ENCODE data around the gene PROM1.

Gene PROM1

DNA sequence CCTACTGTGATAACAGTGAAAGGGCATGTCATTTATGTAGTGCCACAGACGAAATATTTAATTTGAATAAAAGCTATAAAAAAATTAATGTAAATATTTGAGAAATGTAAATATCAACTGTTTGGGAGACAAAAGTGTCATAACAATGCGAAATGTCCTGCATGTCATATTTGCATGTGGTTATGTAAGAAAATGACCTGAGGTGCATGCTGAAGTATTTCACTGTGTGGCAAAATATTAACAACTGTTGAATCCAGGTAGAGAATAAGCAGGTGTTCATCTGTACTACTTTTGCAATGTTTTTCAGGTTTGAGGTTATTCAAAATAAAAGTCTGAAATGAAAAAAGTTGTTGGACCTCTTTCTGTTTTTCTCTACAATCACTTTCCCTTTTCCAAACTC, 30.9 kb downstream of the PROM1 start:
- no peak for DNase-seq (ENCODE audit: low read depth)
- TF ChIP-seq, protein P1, sequence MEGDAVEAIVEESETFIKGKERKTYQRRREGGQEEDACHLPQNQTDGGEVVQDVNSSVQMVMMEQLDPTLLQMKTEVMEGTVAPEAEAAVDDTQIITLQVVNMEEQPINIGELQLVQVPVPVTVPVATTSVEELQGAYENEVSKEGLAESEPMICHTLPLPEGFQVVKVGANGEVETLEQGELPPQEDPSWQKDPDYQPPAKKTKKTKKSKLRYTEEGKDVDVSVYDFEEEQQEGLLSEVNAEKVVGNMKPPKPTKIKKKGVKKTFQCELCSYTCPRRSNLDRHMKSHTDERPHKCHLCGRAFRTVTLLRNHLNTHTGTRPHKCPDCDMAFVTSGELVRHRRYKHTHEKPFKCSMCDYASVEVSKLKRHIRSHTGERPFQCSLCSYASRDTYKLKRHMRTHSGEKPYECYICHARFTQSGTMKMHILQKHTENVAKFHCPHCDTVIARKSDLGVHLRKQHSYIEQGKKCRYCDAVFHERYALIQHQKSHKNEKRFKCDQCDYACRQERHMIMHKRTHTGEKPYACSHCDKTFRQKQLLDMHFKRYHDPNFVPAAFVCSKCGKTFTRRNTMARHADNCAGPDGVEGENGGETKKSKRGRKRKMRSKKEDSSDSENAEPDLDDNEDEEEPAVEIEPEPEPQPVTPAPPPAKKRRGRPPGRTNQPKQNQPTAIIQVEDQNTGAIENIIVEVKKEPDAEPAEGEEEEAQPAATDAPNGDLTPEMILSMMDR (IDR thresholded peaks at IDR 0.05; ENCODE audit: low read depth, low read length, missing control alignments) = no peak
- no peak overlapping the region for H3K4me3 ChIP-seq (ENCODE audit: low read depth, low read length)

DNA sequence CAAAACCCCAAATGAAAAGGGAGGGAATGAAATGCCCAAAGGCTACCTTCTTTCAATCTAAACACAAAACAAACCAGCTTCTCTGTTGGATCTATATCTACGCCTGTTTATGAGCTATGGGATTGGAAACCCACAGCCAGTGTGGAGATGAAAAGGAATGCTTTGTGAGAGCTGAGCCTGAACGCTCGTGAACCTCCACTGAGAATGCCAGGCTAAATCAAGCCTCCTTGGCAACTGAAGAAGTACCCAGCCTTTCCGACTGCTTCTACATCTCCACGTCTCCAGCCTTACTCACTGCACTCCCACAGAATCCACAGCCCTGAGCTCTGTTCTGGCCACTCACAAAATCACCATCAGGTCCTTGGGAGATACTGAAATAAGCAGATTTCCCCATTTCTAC, 31.8 kb downstream of the PROM1 start:
- TF ChIP-seq, protein P1 (IDR thresholded peaks at IDR 0.05; ENCODE audit: low read depth, low read length, missing control alignments) = no peak
- no peak overlapping the region for H3K4me3 ChIP-seq (ENCODE audit: low read depth, low read length)
- DNase-seq (ENCODE audit: low read depth) = no peak

DNA sequence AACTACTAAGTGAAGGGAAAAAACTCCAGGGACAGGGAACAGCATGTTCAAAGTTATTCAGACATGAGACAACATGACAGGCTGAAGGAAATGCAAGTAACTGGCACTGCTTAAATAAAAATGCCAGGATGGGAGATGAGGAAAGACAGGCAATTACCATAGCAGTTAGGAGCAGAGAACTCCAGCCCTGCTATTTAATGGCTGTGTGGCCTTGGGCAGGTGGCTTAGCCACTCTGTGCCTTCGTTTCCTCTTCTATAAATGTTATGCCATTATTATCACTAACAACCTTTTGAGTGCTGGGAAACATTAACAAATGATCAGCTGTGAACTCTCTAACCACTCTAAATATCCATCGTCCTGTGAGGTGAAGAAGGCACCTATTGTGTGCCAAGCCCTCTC, 32.7 kb downstream of the PROM1 start:
- no peak for DNase-seq (ENCODE audit: low read depth)
- TF ChIP-seq, protein P1 (IDR thresholded peaks at IDR 0.05; ENCODE audit: low read depth, low read length, missing control alignments) = no peak
- H3K4me3 ChIP-seq (ENCODE audit: low read depth, low read length) = no peak overlapping the region

DNA sequence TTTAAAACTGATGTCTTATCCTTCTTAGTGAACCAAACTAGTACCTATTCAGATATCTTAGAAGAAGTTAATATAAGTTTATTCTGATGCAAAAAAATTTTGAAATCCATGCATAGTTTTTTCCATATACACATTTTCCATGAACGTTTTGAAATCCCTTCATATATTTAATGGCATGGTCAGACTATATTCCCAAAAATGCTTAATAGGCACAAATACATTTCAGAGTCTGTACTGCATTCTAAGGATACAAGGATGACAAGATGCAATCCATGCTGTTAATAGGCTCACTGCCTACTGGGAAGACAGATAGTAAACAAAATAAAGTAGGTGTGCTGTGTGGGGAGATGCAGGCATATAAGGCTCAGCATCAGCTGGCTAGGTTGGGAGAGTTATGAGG, 33.2 kb downstream of the PROM1 start:
- H3K4me3 ChIP-seq (ENCODE audit: low read depth, low read length) = no peak overlapping the region
- TF ChIP-seq, protein P1 (IDR thresholded peaks at IDR 0.05; ENCODE audit: low read depth, low read length, missing control alignments) = no peak
- DNase-seq (ENCODE audit: low read depth) = no peak

DNA sequence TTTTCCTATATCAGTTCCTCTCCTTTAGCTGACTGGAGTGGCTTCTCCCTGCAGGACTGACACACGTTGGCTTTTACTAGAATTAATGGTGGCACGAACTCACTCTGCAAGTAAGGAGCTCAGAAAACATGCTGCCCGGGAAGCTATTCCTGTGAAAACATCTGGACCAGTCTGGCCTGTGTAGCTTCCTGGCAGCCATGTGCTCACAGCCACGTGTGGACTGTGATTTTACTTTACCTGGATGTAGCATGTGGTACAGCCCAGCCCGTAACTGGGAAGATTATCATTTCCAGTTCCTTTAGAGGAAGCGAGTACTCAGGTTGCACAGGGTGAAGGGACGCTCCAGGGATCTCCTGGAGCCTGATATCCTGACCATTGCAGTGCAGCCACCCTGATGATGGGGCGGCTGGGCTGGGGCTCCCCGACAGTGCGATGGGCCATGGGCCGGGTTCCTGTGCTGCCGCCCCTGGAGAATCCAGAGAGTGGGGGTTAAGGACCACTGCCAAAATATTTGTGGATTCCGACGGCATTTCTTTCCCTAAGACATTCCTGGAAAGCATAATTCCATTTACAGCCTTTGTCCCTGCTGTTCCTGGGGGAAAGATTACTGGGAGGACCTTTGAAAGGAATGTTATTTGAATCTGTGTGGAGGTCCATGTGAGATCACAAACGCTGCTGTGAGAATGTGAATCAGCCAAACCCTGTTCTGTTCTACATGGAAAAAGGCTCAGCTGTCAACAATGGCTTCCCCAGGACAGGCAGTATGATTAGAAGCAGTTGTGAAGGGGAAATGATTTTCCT, 35.0 kb downstream of the PROM1 start:
- TF ChIP-seq, protein P1 (IDR thresholded peaks at IDR 0.05; ENCODE audit: low read depth, low read length, missing control alignments) = no peak
- H3K4me3 ChIP-seq (ENCODE audit: low read depth, low read length) = no peak overlapping the region
- no peak for DNase-seq (ENCODE audit: low read depth)

DNA sequence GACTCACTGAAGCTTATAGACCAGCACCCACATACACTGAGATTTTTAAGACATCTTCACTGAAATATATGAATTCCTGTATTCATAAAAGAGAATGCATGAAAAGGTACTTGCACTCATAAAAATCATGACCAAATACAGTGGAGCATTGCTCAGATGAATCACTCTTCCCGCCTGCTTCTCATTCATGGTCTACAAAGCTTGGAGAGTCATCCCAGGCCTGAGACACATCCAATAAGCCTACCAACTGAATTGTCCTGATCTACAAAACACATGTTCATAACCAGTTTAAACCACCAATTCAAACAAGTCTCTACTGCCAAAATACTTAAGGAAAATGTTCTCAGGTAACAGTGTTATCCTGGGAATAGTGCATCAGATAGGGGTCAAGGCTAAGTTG, 38.1 kb downstream of the PROM1 start:
- TF ChIP-seq, protein P1 (IDR thresholded peaks at IDR 0.05; ENCODE audit: low read depth, low read length, missing control alignments) = no peak
- DNase-seq (ENCODE audit: low read depth) = no peak
- H3K4me3 ChIP-seq (ENCODE audit: low read depth, low read length) = no peak overlapping the region

Measured in GM12864 (cell line).